HPDE6-E6E7 (cell line): ENCODE results near the gene OST4.
"Not testable (repeated sequence)": the region's sequence is repeated elsewhere in the genome, so short reads cannot be mapped to it uniquely, and the experiment has no call there.

Experiments
- DNase-seq: peaks from one replicate; pipeline ENCODE4 v3.0.0; 2011; ENCODE audit warnings: missing footprints; ENCODE audit errors: extremely low spot score

Gene OST4

GRCh38 chr2:27079233-27080139 lies 8.0 kb upstream of the OST4 start:
- DNase-seq: no peak

DNA sequence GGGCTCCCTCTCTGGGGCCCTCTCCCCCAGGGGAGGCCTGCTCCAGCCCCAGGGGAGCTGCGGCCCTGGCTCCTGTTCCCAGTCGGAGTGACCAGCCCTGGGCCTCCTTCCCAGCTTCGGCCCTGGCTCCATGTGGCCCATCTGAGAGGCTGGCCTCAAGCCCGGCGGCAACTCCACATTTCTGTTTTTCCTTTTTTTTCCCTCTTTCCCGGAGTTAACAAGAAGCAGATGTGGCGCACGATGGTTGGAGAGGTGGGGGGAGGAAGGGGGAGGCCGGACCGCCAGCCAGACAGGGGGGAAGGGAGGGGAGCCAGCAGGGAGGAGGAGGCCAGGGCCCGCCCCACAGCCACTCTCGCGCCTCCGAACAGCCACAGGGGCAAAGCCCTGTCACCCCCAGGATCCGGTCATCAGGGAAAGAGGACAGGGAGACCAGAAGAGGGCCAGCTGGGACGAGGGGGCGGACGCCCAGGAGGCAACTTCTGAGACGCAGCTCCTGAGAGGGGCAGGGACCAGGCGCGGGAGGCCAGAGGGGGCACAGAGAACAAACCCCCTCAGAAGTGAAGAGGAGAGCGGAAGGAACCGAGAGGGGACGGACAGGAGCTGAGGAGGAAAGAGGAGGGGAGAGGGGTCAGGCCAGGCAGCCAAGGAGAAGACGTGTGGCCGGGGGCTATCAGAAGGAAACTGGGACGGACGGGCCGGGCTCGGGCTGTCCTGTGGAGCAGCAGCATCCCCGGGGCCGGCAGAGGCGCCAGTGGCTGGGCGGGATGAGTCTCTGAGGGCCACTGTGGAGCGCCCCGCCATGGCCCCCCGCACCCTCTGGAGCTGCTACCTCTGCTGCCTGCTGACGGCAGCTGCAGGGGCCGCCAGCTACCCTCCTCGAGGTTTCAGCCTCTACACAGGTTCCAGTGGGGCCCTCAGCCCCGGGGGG lies 7.1 kb upstream of the OST4 start, which contains the start of gene EMILIN1:
Gene EMILIN1 (plus strand): TSS at position 349 of the 928 bp plus-strand sequence. CDS start 451 bp downstream, at position 800.
- no peak for DNase-seq

DNA sequence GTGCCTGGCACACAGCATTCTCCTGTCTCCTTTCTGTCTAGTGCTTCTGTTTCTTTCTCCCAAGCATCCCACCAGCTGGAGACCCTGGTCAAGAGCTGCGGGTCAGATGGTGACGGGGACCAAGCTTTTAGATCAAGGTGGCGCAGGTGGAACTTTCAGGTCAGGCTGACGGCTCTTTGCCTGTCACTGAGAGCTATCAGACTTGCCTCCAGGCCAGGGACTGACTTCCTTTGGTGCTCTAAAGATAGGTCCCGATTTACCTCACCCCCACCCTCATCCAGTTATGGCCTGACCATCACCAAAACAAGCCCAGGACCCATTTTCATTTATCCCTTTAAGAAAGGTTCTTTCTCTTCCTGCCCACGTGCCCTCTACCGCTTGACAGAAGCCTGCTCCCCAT lies 5.8 kb upstream of the OST4 start:
- no peak for DNase-seq

DNA sequence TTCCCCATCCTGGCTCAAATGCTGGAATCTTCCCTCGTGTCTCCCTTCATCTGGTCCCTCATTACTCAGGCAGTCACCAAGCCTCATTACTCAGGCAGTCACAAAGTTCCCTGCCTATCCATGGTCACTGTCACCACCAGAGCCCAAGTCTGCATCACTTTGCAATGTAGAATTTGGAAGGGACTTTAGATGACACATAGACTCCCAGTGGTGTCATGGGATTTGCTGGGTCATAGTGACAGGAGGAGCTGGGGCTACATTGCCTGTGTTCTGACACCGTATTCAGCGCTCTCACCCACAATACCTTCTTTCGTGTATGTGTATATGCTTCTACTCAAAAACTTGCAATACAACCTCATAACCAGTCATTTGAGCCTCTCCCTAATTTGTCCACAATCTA lies 4.9 kb upstream of the OST4 start:
- no peak for DNase-seq

DNA sequence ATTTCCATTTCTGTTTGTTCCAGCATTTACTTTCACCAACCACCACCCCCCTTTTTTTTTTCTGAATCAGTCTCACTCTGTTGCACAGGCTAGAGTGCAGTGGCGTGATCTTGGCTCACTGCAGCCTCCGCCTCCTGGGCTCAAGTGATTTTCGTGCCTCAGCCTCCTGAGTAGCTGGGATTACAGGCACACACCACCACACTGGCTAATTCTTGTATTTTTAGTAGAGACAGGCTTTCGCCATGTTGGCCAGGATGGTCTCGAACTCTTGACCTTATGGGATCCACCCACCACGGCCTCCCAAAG lies 4.1 kb upstream of the OST4 start:
- not testable (repeated sequence) for DNase-seq

DNA sequence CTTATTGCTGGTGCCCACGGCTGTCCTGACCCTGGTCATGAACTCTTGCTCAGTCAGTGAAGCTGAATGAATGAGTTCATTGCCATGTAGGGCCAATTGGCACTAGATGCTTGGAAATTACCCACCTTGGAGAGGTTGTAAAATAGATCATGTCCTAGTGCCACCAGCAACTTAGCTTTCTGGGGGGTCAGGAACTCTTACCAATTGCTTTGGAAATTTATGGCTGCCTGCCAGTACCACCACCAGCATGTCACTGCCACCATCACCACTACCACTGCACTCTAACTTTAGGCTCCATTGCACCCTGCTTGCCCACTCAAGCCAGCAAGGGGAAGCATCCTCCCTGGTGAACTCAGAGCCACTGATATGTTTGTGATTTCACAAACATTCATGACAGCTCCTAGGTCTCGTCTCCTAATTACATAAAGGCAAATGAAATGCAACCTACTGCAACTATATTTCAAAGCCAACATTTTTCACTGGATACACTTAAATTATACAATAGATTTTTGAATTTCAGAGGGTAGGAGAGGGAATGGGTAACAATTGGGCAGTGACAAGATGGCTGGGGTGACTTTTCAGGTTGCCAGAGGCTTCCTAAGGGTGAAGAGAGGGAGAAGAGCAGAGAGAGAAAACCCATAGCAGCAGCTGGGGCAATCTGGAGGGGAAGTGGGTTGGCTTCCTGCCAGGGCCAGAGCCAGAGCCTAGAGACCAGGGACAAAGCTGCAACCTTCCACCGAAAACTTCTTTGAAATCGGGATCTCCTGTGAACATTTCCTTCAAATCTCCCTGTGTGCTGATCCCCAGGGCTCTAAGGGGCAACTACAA lies 3.5 kb upstream of the OST4 start:
- DNase-seq: no peak

GRCh38 chr2:27073782-27074181 lies 2.3 kb upstream of the OST4 start:
- DNase-seq: no peak

- no peak for DNase-seq
These were observed 1.5 kb upstream of the OST4 start for GRCh38 chr2:27072920-27073319.

GRCh38 chr2:27071990-27072830 lies 756 bp upstream of the OST4 start:
- no peak for DNase-seq

DNA sequence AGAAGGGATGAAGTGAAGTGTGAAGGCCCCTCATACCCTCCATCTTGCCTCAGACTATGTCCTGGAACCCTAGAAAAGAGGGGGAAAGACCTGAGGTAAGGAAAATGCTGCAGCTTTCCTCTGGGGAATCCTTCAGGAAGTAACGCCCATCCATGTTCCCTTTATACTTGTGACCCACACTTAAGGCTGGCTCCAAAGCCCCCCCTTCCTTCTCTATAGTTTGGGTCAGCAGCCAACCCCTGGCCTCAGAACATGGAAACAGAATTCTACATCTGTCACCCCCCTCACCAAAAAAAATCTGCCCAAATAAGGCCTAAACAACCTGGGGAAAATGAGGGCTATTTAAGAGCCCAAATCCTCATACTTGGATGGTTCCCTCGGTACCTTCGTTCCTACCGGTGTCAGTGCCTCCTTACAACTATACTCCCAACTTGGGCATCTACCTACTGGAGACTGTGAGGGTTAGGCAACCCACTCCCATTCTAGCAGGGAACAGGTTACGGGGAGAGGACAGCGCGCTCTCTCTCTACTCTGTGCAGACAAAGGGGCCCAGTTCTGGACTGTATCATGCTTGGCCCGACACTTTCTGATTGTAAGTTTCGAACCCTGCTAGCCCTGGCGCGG lies 689 bp downstream of the OST4 start:
- no peak for DNase-seq

- DNase-seq: no peak
These were observed 1.4 kb downstream of the OST4 start for GRCh38 chr2:27069961-27070618.

DNA sequence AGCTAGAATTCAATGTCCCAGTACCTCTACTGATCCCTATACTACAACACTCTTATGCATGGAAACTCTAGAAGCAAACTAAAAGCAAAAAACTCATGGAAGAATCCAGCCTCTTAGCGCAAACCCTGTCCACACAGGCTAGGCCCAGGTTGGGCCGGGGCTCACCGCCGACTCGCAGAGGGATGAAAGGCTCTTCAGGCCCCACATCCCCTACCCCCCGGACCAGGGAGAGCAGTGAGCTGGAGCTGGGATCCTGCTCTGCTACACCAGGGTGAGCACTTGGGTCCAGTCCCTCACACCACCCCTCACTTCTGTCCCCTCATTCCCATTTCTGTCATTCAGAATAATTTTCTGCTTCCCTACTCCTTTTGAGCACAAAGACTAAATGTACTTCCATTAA lies 2.0 kb downstream of the OST4 start:
- no peak for DNase-seq

DNA sequence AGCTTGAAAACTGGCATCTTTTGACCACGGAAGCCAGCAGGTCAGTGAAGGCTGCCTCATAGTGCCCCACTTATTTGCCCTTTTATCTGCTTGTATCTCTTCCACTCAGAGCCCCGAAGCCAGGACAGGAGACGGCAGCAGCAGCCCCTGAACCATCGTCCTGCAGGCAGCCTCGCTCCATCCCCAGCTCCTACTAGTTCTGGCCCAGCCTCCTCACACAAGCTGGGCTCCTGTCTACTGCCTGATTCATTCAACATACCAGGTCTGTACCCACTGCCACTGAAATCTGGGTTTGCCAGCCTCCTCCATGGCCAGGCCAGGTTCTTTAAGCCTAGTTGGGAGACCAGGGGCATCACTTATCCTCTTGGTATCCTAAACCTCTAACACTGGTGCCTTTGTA lies 4.1 kb downstream of the OST4 start:
- no peak for DNase-seq

DNA sequence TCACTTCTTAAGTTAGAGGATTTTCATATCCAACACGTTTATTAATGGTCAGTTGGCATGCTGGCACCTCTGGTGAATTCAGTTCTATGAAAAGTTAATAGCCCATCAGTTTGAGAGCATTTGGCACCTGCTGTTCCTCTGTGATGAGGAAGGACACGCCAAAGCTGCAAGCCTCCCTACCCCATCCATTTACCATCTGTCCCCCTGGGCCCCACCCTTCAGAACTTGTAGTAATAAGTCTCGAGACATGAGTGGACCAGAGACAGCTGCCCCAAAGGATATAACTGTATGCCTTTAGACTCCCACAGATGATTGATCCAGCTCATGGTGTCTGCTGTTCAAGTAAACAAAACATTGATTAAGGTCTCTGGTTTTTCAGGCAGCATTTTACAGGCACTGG lies 6.3 kb downstream of the OST4 start:
- DNase-seq: no peak

DNA sequence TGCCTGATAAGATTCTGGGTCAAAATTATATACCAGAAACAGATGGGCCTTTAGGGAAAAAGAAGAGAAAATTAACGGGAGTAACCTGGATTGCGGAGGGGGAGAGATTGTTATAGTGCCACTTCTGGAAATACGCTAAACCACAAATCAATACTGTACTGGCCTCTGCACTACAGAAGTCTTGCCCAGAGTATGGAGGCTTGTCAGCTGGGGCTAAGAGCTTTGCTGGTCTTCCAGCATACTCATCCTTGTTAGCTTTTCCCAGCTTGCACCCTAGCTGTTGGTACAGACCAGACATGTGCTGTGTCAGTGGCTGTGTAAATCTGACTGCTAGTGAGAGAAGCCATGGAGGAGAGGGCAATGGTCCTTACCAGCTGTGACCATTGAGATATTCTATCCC lies 11.1 kb downstream of the OST4 start:
- no peak for DNase-seq

GRCh38 chr2:27059141-27059820 lies 12.2 kb downstream of the OST4 start:
- no peak for DNase-seq

GRCh38 chr2:27058210-27058609 lies 13.2 kb downstream of the OST4 start:
- DNase-seq: no peak

DNA sequence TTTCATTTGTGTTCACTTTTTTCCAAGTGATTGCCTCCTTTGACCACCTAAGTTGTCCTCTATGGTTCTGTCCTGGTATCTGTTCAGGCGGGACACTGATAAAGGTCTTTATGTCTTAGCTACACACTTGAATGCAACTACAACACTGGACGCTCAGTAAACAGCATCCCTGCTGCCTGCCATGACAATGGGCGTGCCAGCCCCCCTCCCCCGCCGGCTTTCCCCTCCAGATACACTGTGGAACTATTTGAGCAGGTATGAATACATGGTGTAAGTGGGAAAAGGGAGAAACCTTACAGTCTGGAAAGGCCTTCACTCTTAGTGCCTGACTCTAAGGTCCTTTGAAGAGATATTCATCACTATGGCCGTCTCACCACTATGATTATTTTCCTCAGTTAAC lies 14.3 kb downstream of the OST4 start:
- no peak for DNase-seq

- no peak for DNase-seq
These were observed 16.7 kb downstream of the OST4 start for GRCh38 chr2:27054721-27055120.
